Right lung (tissue), 5 donors: Measurements from ENCODE around the gene CTIF. TPM values are rescaled to one million over a fixed set of nuclear protein-coding genes. Genes with fewer than 3 reads are reported as not detected.
"Not testable (repeated sequence)": the region's sequence is repeated elsewhere in the genome, so short reads cannot be mapped to it uniquely, and the experiment has no call there.

Experiments
- DNase-seq, 2 donors: peaks; one replicate each; pipeline ENCODE4 v3.0.0-alpha.2; 2013
- polyA plus RNA-seq, 5 donors: library from polyadenylated mRNA; unstranded; fragments of 120-200 nt; gene quantifications; one replicate each; pipeline versions ENCODE4 v1.2.1 to v1.2.3, GENCODE V29; 2013; ENCODE audit warnings: inconsistent platforms in 1 of 5, low replicate concordance in 1 of 5; ENCODE audit not compliant: insufficient read length in 5 of 5, insufficient read depth in 1 of 5

Gene CTIF
- polyA plus RNA-seq, 5 donors: 21.9 to 37.3 (median 32.3) TPM

DNA sequence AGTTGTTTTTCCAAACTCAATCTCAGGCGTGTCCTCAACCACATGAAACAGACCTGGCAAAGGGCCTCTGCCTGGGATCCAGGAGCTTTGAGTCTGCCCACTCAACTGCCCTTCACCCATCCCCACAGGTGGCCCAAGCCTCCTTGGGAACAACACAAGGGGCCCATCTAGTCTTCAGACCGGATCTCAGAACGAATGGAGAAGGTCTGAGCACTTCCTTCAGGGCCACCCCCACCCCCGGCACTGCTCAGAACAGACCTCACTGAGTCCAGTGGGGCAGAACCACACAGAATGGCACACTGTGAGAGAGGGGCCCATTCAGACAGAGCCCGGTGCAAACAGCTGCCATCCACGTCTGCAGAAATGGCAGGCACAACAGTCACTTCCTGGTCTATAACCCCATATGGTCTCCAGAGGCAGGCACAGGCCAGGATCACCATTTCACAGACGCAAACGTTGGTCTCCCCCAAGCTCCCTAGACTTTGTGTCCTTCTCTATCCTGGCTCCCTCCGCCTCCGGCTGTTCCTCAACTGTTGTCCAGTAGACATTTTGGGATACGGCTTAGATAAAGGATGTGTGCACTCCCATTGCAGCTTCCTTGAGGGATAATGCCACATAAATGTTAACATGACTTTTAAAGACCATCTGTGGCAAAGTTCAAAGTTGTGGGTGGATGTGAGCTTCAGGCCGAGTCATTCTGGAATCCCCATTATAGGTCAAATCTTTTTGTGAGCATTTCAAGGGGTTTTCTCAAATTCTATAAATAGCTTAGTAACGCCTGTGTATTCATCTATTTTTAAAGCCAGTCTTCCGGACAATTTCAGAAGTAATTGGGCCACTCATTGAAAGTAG is 262.3 kb downstream of the CTIF start:
- no peak for DNase-seq

DNA sequence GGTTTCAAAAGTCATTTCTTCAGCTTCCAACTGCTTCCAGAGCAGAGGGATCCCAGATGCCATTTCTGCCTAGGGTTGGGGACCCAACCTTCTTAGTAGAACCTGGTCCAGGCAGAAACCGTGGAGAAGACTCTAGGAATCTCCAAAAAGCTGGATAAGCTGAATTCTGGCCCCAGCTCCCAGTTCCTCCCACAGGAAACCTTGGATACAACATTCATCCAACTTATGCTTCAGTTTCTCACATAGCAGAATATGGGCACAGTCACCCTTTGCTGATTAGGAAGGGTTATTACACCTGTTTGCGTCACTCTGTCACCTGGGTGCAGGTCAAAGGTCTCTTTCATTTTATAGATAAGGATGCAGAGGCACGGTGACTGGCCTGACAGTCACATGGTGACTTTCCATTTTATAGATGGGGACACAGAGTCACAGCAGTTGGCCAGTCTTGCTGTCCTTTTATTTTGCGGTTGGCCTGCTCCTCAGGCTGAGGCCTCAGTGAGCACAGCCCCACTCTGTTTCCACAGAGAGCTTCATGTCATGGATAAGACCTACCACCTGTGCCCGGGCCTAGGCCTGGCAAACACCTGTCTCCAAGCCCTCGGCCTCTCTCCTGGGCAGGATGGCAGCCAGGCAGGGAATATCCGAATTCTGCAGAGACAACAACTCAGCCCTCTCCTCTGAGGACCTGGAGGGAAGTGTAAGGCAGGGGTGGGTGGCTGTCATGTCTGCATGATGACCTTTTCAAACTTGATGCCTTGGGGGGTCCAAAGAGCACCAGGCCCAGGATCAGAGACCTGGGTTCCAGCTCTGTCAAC is 263.1 kb downstream of the CTIF start:
- DNase-seq: no peak

DNA sequence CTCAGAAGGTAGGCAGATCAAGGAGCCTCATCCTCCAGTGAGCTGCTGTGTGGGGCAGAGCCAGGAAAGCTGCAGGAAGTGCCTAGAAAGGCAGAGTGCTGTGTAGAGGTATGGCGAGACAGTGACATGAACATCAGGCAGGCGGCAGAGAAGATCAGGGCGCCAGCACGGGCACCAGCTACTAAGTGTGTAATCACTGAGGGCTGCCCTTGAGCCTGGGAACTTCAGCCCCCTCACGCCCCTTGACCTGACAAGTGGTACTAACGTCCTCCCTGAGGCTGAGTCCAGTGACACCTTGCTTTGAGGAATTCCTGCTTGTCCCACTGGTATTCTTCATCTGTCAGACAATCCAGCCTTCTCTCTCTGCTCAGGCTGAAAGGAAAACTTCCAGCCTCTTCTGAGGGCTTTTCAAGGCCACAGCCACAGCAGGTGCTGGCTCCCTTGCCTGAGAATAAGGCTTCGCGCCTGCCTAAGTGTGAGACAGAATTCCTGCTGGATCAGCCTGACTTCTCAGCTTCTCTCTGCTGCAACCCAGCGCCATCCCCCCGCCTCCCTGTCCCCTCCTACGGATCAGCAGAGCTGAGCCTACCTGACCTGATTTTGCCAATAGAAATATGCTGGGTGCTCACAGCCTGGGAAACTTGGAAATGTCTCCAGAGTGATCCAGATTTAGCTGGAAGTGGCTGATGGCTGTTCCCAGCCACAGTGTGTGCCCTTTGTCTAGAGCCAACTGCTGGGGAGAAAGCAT is 263.9 kb downstream of the CTIF start:
- no peak for DNase-seq

DNA sequence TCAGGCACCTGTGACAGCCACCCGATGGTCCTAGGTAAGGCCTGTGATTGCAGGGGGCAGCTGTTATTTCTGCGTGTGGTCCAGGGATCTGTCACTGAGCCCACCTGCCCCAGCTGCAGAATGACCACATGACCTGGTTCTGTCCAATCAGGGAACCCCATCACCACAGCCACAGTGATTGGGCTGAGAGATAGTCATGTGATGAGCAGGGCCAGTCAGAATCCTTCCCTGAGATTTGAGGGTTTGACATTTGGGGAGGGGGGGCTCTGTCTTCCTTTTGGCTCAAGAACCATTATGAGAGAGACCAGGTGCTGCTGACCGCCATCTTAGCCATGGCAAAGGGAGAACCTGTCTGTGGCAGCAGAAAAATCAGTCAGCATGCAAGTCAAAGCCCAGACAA is 264.7 kb downstream of the CTIF start:
- DNase-seq: no peak

DNA sequence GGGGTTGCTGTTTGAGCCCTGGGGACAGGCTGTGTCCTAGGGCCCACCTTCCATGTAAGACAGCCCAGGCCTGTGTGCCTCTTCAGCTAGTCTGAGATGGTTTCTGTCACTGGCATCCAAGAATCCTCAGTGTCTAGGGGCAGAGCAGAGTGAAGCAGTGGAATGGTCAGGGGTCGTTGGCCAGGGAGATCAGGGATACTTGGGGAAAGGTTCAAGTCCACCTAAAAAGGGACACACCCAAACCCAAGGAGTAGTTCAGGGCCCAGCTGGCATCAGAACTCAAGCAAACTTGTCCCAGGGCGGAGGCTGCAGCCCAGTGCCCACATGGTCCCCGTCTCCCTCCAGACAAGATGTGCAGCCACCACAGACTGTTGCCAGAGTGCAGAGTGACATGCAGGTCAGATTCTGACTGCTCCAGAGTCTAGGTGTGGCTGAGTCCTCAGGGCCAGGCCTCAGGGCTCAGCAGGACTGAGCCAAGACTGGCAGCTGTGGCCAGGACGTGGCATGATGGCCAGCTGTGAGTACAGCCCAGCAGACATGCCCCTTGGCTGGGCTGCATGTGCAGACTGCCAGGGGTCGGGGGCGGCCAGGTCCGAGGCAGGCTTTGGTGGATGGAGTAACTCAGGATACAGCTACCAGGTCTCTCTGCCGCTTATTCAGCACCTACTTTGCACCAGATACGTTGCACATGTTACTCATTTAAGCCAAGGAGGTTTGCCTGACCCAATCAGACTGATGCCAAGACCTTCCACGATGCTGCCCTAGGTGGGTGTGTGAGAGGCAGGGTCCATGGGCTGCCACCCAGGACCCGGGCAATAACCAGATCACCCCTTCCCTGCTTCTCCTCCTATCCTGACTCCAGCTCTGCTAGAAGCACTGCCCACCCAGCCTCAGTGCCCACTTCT is 265.4 kb downstream of the CTIF start:
- no peak for DNase-seq

DNA sequence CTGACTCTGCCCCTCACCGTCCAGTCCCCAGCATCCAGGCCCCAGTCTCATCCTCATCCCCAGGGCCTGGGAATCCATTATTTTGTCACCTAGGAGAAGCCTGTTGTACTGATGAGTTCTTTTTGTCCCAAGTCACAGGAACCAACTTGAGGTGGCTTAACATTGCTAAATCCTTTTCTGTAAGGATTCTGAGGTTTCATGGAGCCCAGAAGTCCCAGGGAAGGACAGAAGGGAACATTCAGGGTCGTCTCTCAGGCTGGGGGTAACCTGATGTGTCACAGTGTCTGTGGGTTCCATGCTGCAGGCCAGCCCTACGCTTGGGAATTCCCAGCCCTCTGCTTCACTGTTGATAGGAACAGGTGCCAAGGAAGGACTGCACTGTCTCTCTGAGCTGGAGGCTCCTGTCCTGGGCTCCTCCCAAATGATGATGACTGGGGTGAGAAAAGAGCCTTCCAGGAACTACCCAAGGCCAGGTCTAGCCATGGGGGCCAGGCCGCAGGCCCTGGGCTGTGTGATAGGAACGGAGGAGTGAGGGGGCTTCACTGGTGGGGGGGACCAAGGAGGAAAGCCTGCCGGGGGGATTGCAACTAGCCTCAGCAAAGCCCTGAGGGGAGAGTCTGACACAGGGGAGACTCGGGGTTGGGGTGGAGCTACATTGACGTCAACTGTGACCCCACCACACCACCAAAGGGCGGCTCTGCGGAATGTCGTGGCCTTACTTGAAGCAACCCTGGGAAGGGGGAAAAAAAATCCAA is 266.2 kb downstream of the CTIF start:
- DNase-seq: no peak

DNA sequence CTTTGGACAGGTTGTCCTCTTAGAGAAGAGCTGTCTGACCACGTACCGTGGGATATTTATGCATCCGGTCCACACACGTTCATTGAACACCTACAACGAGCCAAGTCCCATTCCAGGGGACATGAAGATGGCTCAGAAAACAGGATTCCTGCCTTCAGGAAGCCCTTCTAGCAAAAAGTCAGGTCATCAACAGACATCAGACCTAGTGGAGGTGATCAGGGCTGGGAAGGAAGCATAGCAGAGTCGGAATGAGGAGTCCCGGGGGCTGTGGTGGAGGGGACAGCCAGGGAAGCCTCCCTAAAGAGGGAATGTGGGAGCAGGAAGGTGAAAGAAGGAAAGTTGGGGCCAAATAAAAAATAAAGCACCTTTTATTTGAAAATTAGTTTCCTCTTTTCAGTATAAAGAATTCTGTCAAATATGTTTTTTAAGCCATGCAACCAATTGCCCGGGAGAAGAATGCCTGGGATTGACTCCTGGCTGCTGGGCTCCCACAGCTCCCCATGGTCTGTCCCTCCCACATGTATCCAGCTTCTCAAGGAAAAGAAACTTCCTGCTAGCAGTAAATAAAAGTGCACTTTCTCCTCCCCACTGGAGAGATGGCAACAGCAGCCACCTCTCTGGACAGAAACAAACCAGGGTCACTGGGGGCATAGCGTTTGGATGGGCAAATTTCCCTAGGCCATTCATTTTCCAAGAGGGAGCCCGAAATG is 267.1 kb downstream of the CTIF start:
- DNase-seq: no peak

DNA sequence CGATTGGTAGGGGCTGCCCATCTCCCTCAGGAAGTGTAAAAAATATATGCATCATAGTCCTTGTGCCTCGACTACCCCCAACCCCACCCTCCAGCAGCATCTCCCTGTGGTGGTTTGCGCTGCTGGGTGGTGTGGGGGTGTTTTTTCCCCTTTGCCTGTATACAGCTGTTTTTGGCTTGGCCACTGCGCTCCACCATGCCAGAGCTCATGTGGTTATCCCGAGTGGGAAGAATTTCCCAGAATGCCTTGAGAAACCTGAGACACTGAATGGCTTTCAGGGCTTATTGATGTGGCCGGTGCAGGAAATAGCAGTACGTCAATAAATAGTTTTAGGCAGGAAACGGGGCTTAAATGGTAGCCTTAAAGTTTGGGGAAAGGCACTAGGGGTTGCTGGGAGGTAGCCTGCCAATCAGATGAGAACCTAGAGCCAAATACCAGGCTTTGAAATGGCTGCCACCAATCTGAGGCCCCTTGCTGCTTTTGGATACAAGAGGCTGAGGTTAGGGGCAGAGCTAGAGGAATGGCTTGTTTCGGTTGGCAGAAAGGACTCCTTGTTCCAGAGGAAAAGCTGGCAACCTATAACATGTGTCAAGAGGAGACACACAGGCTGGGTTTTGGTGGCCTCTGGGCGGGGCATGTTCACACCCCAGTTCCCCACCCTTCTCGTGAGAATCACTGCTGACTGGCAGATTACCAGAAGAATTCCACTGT is 267.9 kb downstream of the CTIF start:
- DNase-seq: no peak

DNA sequence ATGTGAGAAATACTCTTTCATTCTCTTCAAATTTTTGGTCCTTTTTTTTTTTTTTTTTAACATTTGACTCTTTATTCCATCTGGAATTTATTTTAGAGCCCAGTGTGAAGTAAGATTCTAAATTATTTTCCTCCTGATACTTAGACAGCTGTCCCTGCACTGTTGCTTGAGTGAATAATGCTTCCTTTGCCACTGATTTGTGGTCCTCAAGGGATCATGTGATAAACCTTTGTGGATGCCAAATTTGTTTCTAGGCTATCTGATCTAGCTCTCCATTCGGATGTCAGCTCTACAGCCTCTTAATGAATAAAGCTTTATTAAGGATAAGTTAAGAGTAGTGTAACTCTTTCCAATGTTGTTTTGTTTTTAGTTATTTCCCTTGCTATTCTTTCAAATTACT is 269.6 kb downstream of the CTIF start:
- DNase-seq: no peak

DNA sequence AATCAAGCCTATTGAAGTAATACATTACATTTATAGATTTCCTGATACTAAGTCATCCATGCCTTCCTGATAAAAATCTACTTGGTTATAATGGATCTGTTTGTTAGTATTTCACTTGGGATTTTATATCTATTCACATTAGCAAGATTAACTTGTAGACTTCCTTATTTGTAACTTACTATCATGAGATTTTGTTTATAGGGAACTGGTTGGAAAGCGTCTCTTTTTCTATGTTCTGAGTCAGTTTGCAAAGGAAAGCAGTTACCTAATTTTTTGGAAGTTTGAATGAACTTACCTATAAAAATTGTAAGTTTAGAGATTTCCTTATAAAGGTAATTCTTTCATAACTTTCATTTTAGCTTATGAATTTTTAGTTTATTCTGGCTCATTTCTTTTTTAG is 270.5 kb downstream of the CTIF start:
- DNase-seq: no peak

DNA sequence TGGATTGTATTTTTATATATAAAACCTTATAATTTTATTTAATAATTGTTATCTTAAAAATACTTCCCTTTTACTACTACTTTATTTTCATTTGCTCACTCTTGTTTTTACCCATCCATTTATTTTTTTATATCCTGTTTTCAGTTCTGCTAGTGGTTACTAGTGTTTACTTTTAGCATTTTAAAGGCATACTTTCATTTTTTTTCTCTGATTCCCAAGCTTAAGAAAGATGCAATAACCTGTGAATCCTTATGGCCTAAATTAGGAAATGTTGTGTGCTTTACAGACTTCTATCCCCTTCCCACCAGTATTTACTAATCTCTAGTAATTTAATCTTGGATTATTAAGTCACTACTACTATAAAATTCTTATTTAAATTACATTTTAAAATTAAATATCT is 272.0 kb downstream of the CTIF start:
- DNase-seq: no peak

DNA sequence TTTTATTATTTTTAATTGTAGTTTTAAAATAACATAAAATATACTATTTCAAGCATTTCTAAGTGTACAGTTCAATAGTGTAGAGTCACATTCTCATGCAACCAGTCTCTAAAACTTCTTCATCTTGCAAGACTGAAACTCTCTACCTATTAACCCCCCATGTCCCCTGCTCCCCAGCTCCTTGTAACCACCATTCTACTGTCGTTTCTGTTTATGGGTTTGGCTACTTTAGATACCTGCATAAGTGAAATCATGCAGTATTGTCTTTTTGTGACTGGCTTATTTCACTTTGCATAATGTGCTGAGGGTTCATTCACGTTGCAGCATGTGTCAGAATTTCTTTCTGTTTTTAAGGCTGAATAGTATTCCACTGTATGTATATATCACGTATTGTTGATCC is 272.6 kb downstream of the CTIF start:
- no peak for DNase-seq

DNA sequence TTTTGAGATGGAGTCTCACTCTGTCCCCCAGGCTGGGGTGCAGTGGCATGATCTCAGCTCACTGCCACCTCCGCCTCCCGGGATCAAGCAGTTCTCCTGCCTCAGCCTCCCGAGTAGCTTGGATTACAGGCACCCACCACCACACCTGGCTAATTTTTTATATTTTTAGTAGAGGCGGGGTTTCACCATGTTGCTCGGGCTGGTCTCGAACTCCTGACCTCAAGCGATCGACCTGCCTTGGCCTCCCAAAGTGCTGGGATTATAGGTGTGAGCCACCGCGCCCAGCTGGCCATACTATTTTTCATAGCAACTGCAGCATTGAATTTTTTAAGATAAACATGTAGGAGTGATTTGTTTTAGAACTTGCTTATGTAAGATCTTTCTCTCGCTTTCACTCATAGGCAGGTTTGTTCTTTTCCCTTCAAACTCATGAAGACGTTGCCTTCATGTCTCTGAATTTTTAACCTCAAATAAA is 273.2 kb downstream of the CTIF start:
- DNase-seq: not testable (repeated sequence)

DNA sequence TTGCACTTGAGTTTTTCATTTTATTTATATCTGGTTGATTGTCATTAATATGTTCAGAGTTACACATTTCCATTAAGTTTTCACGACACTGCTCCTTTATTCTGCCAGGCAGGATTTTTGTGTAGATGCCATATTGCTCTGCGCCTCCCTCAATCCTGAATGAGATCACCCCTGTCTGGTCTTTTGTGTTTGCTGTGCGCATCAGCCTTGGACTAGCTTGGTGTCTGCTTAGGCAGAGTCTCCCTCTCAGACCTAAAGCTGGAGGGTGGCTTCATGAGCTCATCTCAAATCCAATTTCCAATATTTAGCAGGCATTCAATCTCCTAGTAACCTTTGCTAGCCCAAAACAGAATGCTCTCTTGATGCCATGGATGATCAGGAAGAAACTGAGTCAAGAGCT is 274.5 kb downstream of the CTIF start:
- no peak for DNase-seq

DNA sequence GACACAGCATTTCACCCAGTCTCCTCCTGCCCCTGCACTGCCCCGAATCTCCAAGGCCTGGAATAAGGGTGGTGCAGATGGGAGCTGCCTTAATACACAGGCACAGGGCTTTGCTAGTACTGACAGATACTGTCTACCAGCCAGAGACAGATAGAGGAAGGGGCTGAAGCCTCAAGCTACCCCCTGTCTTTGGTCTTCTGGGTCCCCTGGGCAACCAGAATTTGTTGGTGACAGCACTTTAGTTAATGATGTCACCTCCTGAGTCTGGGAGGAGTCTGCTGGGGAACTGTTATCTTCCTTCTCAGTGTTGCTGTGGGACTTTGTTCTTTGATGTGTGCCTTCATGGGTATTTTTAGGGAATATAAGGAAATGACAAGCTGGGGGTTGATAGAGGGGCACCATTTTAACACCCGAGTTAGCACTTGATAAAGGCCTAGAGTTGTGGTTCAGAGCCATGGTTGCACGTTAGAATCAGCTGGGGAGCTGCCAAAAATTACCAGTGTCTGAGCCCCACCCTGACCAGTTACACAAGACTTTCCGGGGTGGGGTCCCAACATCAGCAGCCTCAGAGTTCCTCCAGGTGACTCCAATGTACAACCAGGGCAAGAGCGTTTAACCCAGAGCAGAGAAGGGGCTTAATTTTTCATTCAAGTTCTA is 275.1 kb downstream of the CTIF start:
- no peak for DNase-seq

DNA sequence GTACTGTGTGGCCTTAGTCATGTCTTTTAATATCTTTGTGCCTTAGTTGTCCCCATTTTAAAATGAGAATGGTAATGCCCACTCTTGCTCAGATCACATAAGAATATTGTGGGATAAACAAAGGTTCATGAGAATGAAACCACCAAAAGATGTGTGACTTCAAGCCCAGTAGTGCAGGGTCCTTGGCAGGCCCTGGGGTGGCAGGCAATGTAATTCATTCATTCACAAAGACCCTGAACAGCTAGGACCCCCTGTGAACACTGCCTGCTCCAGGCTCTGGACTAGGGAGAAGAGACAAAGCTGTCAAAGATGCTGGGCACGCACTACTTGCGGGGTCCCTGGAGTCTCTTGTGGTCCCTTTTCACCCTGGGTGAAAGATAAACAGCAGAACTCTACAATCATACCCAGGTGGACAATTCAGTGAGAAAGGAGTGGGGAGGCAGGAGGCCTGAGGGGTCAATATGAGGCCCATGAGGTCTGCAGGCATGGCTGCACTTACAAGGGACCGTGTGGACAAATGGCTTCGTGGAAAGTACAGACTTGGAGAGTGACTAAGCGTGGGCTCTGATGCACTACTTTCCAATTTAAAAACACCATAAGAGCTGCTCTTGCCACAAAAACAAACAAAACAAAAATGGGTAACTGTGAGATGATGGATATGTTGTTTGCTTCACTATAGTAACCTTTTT is 275.8 kb downstream of the CTIF start:
- no peak for DNase-seq

DNA sequence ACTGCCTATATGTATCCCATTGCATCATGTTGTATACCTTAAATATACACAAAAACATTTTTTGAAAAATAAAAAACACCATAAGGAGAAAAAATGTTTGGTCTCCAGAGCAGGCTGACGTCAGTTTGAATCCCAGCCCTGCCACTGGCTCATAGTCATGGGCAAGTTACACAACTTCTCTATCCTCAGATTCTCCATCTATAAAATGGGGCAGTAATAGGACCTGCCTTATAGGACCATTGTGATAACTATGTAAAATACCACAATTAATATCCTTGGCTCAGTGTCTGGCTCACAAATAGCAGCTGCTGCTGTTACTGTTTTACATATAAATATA is 276.3 kb downstream of the CTIF start:
- no peak for DNase-seq
